Glutamatergic neuron (in vitro differentiated cells): ENCODE measurements around the gene DNAH2. TPM values are rescaled to one million over a fixed set of nuclear protein-coding genes. Genes with fewer than 3 reads are reported as not detected.
A peak's percentile ranks its signal among the peaks of the same experiment; 100 is the strongest.

Experiments
- DNase-seq: peaks from one replicate; pipeline ENCODE4 v3.0.0; 2022
- H3K27ac Mint-ChIP-seq: one replicate; pipeline ENCODE4 v1.8.0; 2020; ENCODE audit warnings: mild to moderate bottlenecking, mixed read lengths, inconsistent platforms; ENCODE audit not compliant: unreplicated experiment
- H3K27me3 Mint-ChIP-seq: one replicate; pipeline ENCODE4 v1.8.0; 2020; ENCODE audit warnings: mild to moderate bottlenecking, moderate library complexity, mixed read lengths, inconsistent platforms; ENCODE audit not compliant: unreplicated experiment
- H3K36me3 Mint-ChIP-seq: one replicate; pipeline ENCODE4 v1.8.0; 2020; ENCODE audit warnings: mild to moderate bottlenecking, mixed read lengths, inconsistent platforms; ENCODE audit not compliant: unreplicated experiment
- H3K4me1 Mint-ChIP-seq: one replicate; pipeline ENCODE4 v1.8.0; 2020; ENCODE audit warnings: mild to moderate bottlenecking, low read depth, mixed read lengths, inconsistent platforms; ENCODE audit not compliant: unreplicated experiment
- H3K4me3 Mint-ChIP-seq: one replicate; pipeline ENCODE4 v1.8.0; 2020; ENCODE audit warnings: mild to moderate bottlenecking, mixed read lengths, inconsistent platforms; ENCODE audit not compliant: unreplicated experiment
- H3K9me3 Mint-ChIP-seq: one replicate; pipeline ENCODE4 v1.8.0; 2020; ENCODE audit warnings: mild to moderate bottlenecking, moderate library complexity, mixed read lengths, inconsistent platforms; ENCODE audit not compliant: unreplicated experiment
- total RNA-seq: library from RNA; stranded (reverse); fragmentation: NEBNext Ultra II Directional; extraction: Animal tissue kit (Norgen Biotek cat#: 25700); gene quantifications from one replicate; pipeline ENCODE4 v1.2.1, GENCODE V29; 2021; ENCODE audit not compliant: unreplicated experiment
- TF ChIP-seq, protein P1 (sequence below): fragments of 200-600 bp; sonication (generic); IDR thresholded peaks from one replicate; pipeline ENCODE4 v1.5.0; 2021; ENCODE audit not compliant: partially characterized antibody, unreplicated experiment

The DNAH2 gene
- total RNA-seq, 1 donor from 2014 or later, result 0.07 TPM

DNA sequence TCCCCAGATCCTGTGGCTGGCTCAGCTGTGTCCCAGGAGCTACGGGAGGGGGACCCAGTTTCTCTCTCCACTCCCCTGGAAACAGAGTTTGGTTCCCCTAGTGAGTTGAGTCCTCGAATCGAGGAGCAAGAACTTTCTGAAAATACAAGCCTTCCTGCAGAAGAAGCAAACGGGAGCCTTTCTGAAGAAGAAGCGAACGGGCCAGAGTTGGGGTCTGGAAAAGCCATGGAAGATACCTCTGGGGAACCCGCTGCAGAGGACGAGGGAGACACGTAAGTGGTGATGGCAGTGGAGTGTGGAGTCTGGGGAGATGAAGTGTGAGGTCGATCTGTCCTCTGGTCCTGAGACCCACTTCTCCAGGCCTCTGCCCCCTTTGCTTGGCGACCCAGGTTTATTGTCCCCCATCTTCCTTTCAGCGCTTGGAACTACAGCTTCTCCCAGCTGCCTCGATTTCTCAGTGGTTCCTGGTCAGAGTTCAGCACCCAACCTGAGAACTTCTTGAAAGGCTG is 28.7 kb upstream of the DNAH2 start:
- H3K27ac Mint-ChIP-seq, result peak overlapping the region; percentile 44
- DNase-seq, result no peak
- peaks cover 9% of the 10 kb centered on the region for H3K9me3 Mint-ChIP-seq

DNA sequence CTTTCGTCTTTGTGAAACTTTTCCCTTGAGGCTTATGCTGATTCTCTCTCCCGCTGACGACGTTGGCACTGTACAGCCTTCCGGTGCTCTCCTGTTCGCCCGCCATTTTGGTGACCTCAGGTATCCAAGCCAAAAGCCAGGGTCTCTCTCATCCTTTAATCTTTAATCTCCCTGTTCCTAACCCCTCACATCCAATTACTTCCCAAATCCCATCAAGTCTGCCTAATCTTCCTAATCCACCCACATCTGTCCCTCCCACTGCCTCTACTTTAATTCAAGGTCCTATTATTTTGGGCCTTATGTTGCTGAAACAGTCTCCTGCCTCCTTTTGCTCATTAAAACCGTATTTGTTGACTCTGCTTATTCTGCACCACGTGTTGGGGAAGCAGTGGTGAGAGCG is 22.0 kb upstream of the DNAH2 start:
- TF ChIP-seq, protein P1, sequence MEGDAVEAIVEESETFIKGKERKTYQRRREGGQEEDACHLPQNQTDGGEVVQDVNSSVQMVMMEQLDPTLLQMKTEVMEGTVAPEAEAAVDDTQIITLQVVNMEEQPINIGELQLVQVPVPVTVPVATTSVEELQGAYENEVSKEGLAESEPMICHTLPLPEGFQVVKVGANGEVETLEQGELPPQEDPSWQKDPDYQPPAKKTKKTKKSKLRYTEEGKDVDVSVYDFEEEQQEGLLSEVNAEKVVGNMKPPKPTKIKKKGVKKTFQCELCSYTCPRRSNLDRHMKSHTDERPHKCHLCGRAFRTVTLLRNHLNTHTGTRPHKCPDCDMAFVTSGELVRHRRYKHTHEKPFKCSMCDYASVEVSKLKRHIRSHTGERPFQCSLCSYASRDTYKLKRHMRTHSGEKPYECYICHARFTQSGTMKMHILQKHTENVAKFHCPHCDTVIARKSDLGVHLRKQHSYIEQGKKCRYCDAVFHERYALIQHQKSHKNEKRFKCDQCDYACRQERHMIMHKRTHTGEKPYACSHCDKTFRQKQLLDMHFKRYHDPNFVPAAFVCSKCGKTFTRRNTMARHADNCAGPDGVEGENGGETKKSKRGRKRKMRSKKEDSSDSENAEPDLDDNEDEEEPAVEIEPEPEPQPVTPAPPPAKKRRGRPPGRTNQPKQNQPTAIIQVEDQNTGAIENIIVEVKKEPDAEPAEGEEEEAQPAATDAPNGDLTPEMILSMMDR, result no peak
- H3K36me3 Mint-ChIP-seq, result no peaks in the 10 kb centered on the region
- H3K27me3 Mint-ChIP-seq, result peaks cover 1% of the 10 kb centered on the region
- H3K4me1 Mint-ChIP-seq, result no peaks in the 10 kb centered on the region
- H3K9me3 Mint-ChIP-seq, result peaks cover 2% of the 10 kb centered on the region
- no peak for DNase-seq
- H3K4me3 Mint-ChIP-seq, result no peak overlapping the region
- H3K27ac Mint-ChIP-seq, result no peak overlapping the region

More for the DNA sequence above, 28.7 kb upstream of the DNAH2 start:
- TF ChIP-seq, protein P1, result no peak
- Mint-ChIP-seq H3K27me3 (peaks cover 14% of the 10 kb centered on the region), H3K4me3 (peak overlapping the region; percentile 98), H3K4me1 (peaks cover 6% of the 10 kb centered on the region), H3K36me3 (no peaks in the 10 kb centered on the region)

DNA sequence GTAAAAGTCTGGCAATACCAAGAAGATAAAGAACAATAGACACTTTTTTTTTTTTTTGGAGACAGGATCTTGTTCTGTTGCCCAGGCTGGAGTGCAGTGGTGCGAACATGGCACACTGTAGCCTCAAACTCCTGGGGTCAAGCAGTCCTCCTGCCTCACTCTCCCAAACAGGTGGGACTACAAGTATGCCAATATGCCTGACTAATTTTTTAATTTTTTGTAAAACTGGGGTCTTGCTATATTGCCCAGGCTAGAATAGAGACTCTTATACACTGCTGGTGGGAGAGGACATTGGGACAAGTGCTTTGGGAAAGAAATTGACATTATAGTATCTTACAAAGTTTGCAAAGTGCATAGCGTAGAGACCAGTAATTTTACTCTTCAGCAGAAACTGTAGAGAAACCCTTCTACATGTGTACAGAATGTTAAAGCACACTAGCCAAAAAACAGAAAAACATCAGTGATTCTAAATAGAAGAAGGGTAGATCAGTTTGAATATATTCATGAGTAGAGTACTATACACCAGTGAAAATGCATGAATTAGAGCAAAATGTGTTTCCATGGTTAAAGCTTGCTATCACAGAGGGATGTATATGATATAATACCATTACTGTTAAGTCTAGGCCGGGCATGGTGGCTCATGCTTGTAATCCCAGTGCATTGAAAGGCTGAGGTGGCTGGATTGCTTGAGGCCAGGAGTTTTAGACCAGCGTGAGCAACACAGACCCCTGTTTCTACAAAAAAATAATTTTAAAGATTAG is 19.5 kb upstream of the DNAH2 start:
- peaks cover 1% of the 10 kb centered on the region for H3K27me3 Mint-ChIP-seq

DNA sequence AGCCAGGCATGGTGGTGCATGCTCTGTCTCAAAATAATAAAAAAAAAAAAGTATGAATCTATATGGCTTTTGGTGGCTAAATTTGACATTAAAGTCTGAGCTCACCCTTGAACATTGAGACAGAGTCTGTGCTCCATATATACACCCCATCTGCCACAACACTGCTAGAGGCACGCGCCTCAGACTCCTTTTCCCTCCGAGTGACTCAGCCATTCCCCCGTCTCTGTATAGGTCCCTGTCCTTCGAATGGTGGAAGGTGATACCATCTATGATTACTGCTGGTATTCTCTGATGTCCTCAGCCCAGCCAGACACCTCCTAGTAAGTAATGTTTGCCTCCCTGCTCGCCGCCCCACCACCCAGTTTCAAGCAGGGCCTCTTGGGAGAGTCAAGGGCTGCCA is 17.0 kb upstream of the DNAH2 start:
- H3K9me3 Mint-ChIP-seq, result peaks cover 2% of the 10 kb centered on the region
- DNase-seq, result no peak
- H3K27me3 Mint-ChIP-seq, result peaks cover 8% of the 10 kb centered on the region
- TF ChIP-seq, protein P1, result no peak
- H3K36me3 Mint-ChIP-seq, result no peaks in the 10 kb centered on the region
- H3K4me1 Mint-ChIP-seq, result peaks cover 8% of the 10 kb centered on the region
- H3K27ac Mint-ChIP-seq, result no peak overlapping the region
- no peak overlapping the region for H3K4me3 Mint-ChIP-seq

More for the DNA sequence above, 19.5 kb upstream of the DNAH2 start:
- TF ChIP-seq, protein P1, result no peak
- Mint-ChIP-seq H3K27ac (no peak overlapping the region), H3K9me3 (peaks cover 2% of the 10 kb centered on the region), H3K4me3 (no peak overlapping the region), H3K4me1 (no peaks in the 10 kb centered on the region), H3K36me3 (no peaks in the 10 kb centered on the region)
- no peak for DNase-seq

DNA sequence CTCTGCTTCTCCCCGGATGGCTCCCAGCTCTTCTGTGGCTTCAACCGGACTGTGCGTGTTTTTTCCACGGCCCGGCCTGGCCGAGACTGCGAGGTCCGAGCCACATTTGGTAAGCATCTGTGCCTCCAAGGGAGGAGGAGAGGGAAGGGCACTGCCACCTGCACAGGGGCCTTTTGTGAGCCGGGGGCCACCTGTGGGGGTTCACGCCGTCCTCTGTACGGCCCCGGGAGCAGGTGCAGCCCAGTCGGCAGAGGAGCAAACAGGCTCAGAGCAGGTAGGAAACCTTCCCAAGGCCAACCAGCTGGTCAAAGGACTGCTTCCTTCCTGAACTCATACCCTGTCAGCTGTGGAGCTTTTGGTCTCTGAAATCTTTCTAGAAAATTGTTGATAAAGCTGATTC is 15.9 kb upstream of the DNAH2 start:
- Mint-ChIP-seq H3K4me3 (no peak overlapping the region), H3K9me3 (peaks cover 3% of the 10 kb centered on the region), H3K27ac (no peak overlapping the region), H3K27me3 (peaks cover 12% of the 10 kb centered on the region), H3K4me1 (peaks cover 18% of the 10 kb centered on the region), H3K36me3 (no peaks in the 10 kb centered on the region)
- TF ChIP-seq, protein P1, result no peak
- DNase-seq, result no peak
